Activated CD4-positive, alpha-beta T cell treated with anti-CD3 and anti-CD28 coated beads, Interleukin-2, amount 50 U/mL, for 4 hours (primary cell): Measurements from ENCODE around the gene ABHD11.
"Not testable (repeated sequence)": the region's sequence is repeated elsewhere in the genome, so short reads cannot be mapped to it uniquely, and the experiment has no call there.

Experiments
- DNase-seq, 2 experiments: peaks; one replicate each; pipeline ENCODE4 v3.0.0-alpha.2; 2020

Gene ABHD11

GRCh38 chr7:73718905-73719805, 19.4 kb downstream of the ABHD11 start, which contains the start of gene STX1A:
TSS of gene STX1A (minus strand) at chr7:73719669. CDS start at chr7:73719631, 38 bp downstream.
- DNase-seq: peak; percentile 54 to 55

GRCh38 chr7:73718438-73718881, 20.1 kb downstream of the ABHD11 start:
- peak in 1 of 2 experiments; percentile 31 for DNase-seq

DNA sequence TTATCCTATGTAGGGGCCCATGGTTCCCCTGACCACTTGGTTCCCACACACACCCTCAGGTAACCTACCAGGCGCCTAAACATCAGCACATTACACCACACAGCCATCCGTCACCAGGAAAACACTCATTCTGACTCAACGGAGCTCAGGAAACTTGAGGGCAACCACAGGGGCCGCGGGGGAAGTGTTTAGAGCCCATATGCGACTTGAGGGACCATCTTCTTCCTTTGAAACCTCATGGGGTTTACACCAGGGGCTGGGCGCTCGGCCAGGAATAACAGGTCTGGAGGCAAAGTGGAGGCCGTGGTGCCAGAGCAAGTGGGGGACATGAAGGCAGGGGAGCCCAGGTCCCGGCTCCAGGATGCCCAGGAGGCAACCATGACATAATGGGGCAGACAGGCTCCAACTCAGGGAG, 20.6 kb downstream of the ABHD11 start:
- DNase-seq: peak; percentile 69 to 74

- DNase-seq: no peak
These were observed 21.4 kb downstream of the ABHD11 start for GRCh38 chr7:73717025-73717807.

GRCh38 chr7:73716318-73716890, 22.2 kb downstream of the ABHD11 start:
- no peak for DNase-seq

DNA sequence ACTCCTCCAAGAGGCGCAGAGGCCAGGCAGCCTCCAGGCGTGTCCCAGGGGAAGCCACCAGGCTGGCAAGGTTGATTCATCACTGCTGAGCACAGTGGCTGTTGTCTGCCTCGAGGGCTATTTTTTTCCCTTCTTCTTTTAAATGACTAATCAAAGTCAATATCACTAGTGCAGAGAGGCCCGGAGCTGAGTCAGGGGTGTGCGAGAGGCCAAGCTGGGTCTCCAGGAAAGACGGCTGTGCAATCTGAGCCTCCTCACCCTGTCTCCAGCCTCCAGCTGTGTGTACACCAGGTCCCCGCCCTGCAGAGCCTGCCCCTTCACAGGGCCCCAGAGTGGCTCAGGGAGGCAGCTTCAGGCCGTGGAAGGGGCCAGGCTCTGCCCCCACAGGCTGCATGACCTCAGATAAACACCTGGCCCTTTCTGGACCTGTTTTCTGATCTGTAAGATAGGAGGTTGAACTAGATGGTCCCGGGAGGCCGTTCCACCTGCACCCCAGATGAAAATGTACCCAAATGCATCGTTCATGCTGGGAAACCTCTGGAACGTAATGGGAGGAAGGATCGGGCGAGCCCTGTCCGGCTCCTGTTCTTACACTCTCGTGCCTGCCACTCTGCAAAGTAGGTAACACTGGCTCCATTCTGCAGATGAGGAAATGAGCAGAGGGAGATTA, 22.8 kb downstream of the ABHD11 start:
- DNase-seq: peak in 1 of 2 experiments; percentile 36

GRCh38 chr7:73713319-73713718, 25.3 kb downstream of the ABHD11 start:
- not testable (repeated sequence) for DNase-seq

DNA sequence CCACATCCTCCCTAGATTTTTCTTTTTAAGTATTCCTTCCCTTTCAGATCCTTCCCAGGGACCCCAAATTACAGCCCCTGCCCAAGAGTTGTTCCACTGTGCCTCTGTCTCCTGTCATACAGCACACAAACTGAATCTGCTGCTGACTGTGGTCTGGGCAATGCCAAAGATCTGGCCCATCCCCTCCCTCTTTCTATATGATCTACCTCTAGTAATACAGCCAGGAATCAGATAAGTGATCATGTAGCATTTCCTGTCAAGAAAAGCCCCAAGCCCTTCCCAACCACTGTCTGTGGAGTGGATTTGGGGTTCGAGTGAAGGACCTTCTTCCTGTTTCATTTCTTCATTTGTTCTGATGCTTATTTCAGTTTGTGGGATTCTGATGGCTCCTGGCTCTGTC, 25.8 kb downstream of the ABHD11 start:
- no peak for DNase-seq

- no peak for DNase-seq
These were observed 29.5 kb downstream of the ABHD11 start for GRCh38 chr7:73708961-73709549.

GRCh38 chr7:73707045-73707631, 31.5 kb downstream of the ABHD11 start:
- DNase-seq: no peak

- no peak for DNase-seq
These were observed 32.2 kb downstream of the ABHD11 start for GRCh38 chr7:73706126-73707044.

GRCh38 chr7:73705551-73705920, 33.1 kb downstream of the ABHD11 start:
- no peak for DNase-seq

DNA sequence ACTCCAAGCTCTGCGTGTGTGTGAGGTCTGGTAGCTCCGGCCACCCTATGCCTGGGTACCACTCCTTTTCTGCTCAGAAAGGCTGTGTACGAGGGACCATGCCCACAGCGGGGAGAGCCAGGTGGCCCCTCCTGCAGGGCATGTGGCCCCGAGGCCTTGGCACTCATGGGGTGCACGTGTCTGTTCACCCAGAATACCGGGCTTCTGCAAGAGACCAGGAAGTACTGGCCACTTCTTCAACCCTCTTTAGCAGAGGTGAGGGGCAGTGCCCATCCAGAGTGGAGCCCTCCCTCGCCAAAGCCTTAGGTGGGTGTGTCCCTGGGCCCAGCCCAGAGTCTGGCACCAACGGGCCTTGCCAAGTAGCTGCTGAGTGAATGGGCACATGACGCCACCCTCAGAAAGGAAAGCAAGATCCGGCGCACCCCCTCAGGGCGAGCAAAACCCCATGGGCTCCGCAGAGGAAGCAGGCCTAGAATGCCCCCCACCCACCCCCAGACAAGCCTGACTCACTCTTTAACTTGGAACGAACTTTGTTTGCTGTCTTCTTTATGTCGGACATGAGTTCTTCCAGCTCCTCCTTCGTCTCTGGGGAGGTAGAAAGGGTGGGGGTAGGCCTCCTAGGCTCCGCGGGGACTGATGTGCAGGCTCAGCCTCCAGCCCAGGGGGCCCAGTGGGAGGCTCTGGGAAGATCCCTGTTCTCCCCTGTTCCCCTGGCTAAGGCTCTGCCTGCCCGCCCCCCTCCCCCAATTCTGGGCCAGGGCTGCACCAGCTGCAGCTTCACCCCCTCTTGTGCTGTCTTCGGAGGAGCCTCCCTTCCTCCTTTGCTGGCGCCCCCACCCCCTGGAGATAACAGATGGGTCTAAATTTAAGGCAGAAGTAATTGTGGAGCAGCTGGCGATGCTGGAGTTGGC, 33.7 kb downstream of the ABHD11 start:
- no peak for DNase-seq

DNA sequence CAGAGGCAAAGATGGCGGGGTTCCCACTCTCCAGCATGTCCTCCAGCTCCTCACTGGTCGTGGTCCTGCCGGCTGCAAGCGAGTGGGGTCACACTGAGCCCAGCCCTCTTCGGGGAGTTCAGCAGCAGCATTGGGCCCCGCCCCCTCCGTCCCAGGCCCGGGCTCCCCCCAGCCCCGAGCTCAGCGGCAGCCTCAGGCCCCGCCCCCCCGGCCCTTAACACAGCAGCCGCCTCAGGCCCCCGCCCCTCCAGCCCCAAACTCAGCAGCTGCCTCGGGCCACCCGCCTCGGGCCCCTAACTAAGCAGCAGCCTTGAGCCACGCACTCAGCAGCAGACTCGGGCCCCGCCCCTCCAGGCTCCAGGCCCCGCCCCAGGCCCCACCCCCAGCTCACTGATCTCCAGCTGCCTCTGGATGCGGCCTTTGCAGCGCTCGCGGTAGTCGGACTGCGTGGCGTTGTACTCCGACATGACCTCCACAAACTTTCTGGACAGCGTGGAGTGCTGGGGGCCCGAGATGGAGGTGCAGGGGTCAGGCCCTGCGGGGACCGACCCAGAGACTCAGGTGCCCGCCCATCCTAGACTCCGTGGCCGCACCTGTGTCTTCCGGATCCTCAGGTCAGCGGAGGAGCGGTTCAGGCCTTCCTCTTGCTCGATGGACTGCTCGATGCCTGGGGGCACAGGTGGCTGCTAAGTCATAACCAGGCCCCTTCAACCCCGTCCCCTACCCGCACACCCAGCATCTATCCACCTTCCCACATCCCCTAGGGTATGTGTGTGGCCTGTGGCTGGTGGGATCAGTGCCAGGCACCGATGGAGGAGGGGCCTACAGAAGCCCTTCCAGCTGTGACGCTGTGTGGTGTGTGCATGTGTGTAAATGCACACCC, 34.6 kb downstream of the ABHD11 start:
- DNase-seq: peak in 1 of 2 experiments; percentile 35

GRCh38 chr7:73703225-73703624, 35.4 kb downstream of the ABHD11 start:
- DNase-seq: no peak

DNA sequence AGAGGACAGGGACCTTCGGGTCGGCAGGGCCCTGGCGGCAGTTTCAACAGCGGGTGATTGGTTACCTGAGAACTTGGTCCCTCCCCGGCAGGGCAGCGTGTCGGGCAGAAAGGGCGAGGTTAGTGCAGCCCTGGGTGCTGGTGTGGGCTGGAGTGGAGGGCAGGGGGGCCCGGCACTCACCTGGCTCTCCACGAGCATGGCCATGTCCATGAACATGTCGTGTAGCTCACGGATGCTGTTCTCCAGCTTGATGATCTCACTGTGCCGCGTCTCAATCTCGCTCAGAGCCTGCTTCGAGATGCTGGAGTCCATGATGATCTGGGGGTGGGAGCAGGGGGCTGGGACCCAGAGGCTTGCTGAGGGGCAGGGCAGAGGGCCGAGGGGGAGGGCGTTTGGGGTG, 35.9 kb downstream of the ABHD11 start:
- DNase-seq: no peak

DNA sequence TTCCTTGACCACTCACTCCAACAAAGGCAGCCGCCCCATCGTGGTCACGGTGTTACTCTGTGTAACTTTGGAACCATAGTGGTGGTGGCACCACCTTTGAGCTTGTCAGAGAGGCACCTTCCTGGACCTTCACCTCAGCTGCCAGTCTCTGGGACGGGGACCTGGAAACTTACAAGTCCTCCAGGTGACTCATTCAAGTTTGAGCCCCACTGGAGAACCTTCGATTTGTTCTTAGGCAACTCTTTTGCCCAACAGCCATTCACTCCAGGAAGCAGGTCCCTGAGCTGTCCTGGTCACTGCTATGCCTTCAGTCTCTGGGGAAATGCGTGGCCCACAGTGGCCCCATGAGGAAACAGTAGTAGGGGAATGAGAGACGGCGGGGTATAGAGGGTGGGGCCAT, 36.4 kb downstream of the ABHD11 start:
- no peak for DNase-seq

GRCh38 chr7:73701357-73701995, 37.1 kb downstream of the ABHD11 start:
- DNase-seq: no peak
